Neural cell (in vitro differentiated cells): Measurements from ENCODE around the gene BTF3L4. TPM values are rescaled to one million over a fixed set of nuclear protein-coding genes. Genes with fewer than 3 reads are reported as not detected.

Experiments
- H2AFZ ChIP-seq: fragments of 200-600, 300-800 bp; sonication (generic), shearing (Covaris generic); 2 replicates; pipeline ENCODE4 v1.6.0; 2014; ENCODE audit warnings: low read depth, mild to moderate bottlenecking, antibody characterized with exemption, low read length, moderate library complexity
- H3F3A ChIP-seq: fragments of 200-600 bp; shearing (Covaris generic); 2 replicates; pipeline ENCODE4 v1.6.1; 2016; ENCODE audit warnings: mild to moderate bottlenecking, moderate library complexity, mixed read lengths, antibody characterized with exemption, low read length; ENCODE audit not compliant: insufficient read depth, poor library complexity, severe bottlenecking
- H3K27ac ChIP-seq: fragments of 200-600, 300-800 bp; sonication (generic), shearing (Covaris generic); 2 replicates; pipeline ENCODE4 v1.5.1; 2014; ENCODE audit warnings: mild to moderate bottlenecking, low read length, moderate library complexity
- H3K27me3 ChIP-seq: fragments of 300-800, 200-600 bp; sonication (generic), shearing (Covaris generic); 2 replicates; pipeline ENCODE4 v1.6.0; 2014; ENCODE audit warnings: mild to moderate bottlenecking, low read depth, low read length, moderate library complexity; ENCODE audit not compliant: insufficient read depth
- H3K36me3 ChIP-seq: fragments of 300-800, 200-600 bp; sonication (generic), shearing (Covaris generic); 2 replicates; pipeline ENCODE4 v1.5.1; 2014; ENCODE audit warnings: mild to moderate bottlenecking, antibody characterized with exemption, low read length, moderate library complexity; ENCODE audit not compliant: insufficient read depth
- H3K4me2 ChIP-seq: fragments of 300-800, 200-600 bp; sonication (generic), shearing (Covaris generic); 2 replicates; pipeline ENCODE4 v1.6.0; 2014; ENCODE audit warnings: mild to moderate bottlenecking, low read length
- H3K4me3 ChIP-seq: fragments of 300-800, 200-600 bp; sonication (generic), shearing (Covaris generic); 2 replicates; pipeline ENCODE4 v1.5.1; 2014; ENCODE audit warnings: mild to moderate bottlenecking, low read length, moderate library complexity
- H3K79me2 ChIP-seq: fragments of 200-600 bp; shearing (Covaris generic); replicated peaks from 2 replicates; pipeline ENCODE4 v1.6.0; 2014; ENCODE audit warnings: mild to moderate bottlenecking, low read length, moderate library complexity; ENCODE audit not compliant: insufficient read depth
- H3K9ac ChIP-seq: fragments of 300-800, 200-600 bp; sonication (generic), shearing (Covaris generic); 2 replicates; pipeline ENCODE4 v1.6.1; 2016; ENCODE audit warnings: mild to moderate bottlenecking, low read length, mixed read lengths
- H3K9me2 ChIP-seq: fragments of 200-600 bp; shearing (Covaris generic); 2 replicates; pipeline ENCODE4 v1.6.1; 2016; ENCODE audit warnings: mild to moderate bottlenecking, low read length, mixed read lengths; ENCODE audit not compliant: insufficient read depth
- H3K9me3 ChIP-seq: fragments of 200-600, 300-800 bp; sonication (generic), shearing (Covaris generic); 2 replicates; pipeline ENCODE4 v1.6.1; 2016; ENCODE audit warnings: mild to moderate bottlenecking, mixed run types, low read length, moderate library complexity, mixed read lengths
- H4K20me1 ChIP-seq: fragments of 200-600 bp; shearing (Covaris generic); 2 replicates; pipeline ENCODE4 v1.6.1; 2016; ENCODE audit warnings: mild to moderate bottlenecking, mixed run types; ENCODE audit not compliant: insufficient read depth
- EP300 ChIP-seq: fragments of 450-650 bp; conservative IDR thresholded peaks from 2 replicates; pipeline ENCODE4 v1.6.1; 2014; ENCODE audit warnings: antibody characterized with exemption, mild to moderate bottlenecking, moderate library complexity; ENCODE audit not compliant: poor library complexity, severe bottlenecking
- EZH2 ChIP-seq: fragments of 200-600, 300-800 bp; shearing (Covaris generic), sonication (generic); IDR thresholded peaks from 2 replicates; pipeline ENCODE4 v1.6.1; 2014; ENCODE audit warnings: antibody characterized with exemption, low read length, borderline replicate concordance, mild to moderate bottlenecking; ENCODE audit not compliant: insufficient read depth, poor library complexity, severe bottlenecking
- MXI1 ChIP-seq: fragments of 450-650 bp; conservative IDR thresholded peaks from 2 replicates; pipeline ENCODE4 v1.6.1; 2014; ENCODE audit warnings: antibody characterized with exemption, mild to moderate bottlenecking; ENCODE audit not compliant: poor library complexity, severe bottlenecking
- POLR2AphosphoS5 ChIP-seq: IDR thresholded peaks from 2 replicates; pipeline ENCODE4 v1.6.1; 2012
- RAD21 ChIP-seq: fragments of 450-650 bp; conservative IDR thresholded peaks from 2 replicates; pipeline ENCODE4 v1.6.1; 2014; ENCODE audit warnings: antibody characterized with exemption, mild to moderate bottlenecking, moderate library complexity
- SMC3 ChIP-seq: fragments of 450-650 bp; conservative IDR thresholded peaks from 2 replicates; pipeline ENCODE4 v1.6.1; 2014; ENCODE audit warnings: antibody characterized with exemption, mild to moderate bottlenecking, moderate library complexity; ENCODE audit not compliant: poor library complexity
- TAF1 ChIP-seq: IDR thresholded peaks from 2 replicates; pipeline ENCODE4 v1.6.1; 2012; ENCODE audit warnings: low read depth
- polyA plus RNA-seq: library from polyadenylated mRNA; depleted of rRNA; stranded (reverse); fragments of >200 nt; gene quantifications from 2 replicates; pipeline ENCODE4 v1.2.3, GENCODE V29; 2014
- TF ChIP-seq, protein P1 (sequence below): fragments of 450-650 bp; IDR thresholded peaks from 2 replicates; pipeline ENCODE4 v1.5.1; 2014; ENCODE audit warnings: antibody characterized with exemption, mild to moderate bottlenecking, moderate library complexity; ENCODE audit not compliant: poor library complexity, severe bottlenecking
- TF ChIP-seq, protein P2 (sequence below): IDR thresholded peaks from 2 replicates; pipeline ENCODE4 v1.6.1; 2012; ENCODE audit warnings: borderline replicate concordance

BTF3L4 gene
- polyA plus RNA-seq, 1 donor from 2014 or later: 355 TPM

DNA sequence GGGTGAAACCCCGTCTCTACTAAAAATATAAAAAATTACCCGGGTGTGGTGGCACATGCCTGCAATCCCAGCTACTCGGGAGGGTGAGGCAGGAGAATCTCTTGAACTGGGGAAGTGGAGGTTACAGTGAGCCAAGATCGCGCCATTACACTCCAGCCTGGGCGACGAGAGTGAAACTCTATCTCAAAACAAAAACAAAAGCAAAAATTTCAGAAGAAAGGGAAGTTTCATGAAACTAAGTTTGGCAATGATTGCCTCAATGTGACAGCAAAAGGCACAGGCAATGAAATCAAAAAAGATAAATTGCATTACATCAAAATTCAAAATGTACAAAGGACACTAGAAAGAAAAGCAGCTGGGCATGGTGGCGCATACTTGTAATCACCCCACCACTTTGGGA lies 40.1 kb downstream of the BTF3L4 start:
- Histone ChIP-seq H3K9me3 (no peaks in the 10 kb centered on the region), H3K27me3 (no peaks in the 10 kb centered on the region), H3K4me2 (no peak overlapping the region), H3K9ac (no peak overlapping the region), H2AFZ (no peak overlapping the region), H3F3A (no peaks in the 10 kb centered on the region), H3K27ac (no peak overlapping the region), H3K9me2 (no peaks in the 10 kb centered on the region), H3K79me2 (no peaks in the 10 kb centered on the region), H3K36me3 (peaks cover 4% of the 10 kb centered on the region), H3K4me3 (no peak overlapping the region), H4K20me1 (no peaks in the 10 kb centered on the region)
- TF ChIP-seq, protein P1, sequence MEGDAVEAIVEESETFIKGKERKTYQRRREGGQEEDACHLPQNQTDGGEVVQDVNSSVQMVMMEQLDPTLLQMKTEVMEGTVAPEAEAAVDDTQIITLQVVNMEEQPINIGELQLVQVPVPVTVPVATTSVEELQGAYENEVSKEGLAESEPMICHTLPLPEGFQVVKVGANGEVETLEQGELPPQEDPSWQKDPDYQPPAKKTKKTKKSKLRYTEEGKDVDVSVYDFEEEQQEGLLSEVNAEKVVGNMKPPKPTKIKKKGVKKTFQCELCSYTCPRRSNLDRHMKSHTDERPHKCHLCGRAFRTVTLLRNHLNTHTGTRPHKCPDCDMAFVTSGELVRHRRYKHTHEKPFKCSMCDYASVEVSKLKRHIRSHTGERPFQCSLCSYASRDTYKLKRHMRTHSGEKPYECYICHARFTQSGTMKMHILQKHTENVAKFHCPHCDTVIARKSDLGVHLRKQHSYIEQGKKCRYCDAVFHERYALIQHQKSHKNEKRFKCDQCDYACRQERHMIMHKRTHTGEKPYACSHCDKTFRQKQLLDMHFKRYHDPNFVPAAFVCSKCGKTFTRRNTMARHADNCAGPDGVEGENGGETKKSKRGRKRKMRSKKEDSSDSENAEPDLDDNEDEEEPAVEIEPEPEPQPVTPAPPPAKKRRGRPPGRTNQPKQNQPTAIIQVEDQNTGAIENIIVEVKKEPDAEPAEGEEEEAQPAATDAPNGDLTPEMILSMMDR: no peak
- TF ChIP-seq EP300: no peak
- no peak for TF ChIP-seq EZH2
- no peak for TF ChIP-seq RAD21
- TF ChIP-seq MXI1: no peak
- no peak for TF ChIP-seq POLR2AphosphoS5
- TF ChIP-seq, protein P2, sequence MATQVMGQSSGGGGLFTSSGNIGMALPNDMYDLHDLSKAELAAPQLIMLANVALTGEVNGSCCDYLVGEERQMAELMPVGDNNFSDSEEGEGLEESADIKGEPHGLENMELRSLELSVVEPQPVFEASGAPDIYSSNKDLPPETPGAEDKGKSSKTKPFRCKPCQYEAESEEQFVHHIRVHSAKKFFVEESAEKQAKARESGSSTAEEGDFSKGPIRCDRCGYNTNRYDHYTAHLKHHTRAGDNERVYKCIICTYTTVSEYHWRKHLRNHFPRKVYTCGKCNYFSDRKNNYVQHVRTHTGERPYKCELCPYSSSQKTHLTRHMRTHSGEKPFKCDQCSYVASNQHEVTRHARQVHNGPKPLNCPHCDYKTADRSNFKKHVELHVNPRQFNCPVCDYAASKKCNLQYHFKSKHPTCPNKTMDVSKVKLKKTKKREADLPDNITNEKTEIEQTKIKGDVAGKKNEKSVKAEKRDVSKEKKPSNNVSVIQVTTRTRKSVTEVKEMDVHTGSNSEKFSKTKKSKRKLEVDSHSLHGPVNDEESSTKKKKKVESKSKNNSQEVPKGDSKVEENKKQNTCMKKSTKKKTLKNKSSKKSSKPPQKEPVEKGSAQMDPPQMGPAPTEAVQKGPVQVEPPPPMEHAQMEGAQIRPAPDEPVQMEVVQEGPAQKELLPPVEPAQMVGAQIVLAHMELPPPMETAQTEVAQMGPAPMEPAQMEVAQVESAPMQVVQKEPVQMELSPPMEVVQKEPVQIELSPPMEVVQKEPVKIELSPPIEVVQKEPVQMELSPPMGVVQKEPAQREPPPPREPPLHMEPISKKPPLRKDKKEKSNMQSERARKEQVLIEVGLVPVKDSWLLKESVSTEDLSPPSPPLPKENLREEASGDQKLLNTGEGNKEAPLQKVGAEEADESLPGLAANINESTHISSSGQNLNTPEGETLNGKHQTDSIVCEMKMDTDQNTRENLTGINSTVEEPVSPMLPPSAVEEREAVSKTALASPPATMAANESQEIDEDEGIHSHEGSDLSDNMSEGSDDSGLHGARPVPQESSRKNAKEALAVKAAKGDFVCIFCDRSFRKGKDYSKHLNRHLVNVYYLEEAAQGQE: no peak
- no peak for TF ChIP-seq SMC3
- no peak for TF ChIP-seq TAF1

DNA sequence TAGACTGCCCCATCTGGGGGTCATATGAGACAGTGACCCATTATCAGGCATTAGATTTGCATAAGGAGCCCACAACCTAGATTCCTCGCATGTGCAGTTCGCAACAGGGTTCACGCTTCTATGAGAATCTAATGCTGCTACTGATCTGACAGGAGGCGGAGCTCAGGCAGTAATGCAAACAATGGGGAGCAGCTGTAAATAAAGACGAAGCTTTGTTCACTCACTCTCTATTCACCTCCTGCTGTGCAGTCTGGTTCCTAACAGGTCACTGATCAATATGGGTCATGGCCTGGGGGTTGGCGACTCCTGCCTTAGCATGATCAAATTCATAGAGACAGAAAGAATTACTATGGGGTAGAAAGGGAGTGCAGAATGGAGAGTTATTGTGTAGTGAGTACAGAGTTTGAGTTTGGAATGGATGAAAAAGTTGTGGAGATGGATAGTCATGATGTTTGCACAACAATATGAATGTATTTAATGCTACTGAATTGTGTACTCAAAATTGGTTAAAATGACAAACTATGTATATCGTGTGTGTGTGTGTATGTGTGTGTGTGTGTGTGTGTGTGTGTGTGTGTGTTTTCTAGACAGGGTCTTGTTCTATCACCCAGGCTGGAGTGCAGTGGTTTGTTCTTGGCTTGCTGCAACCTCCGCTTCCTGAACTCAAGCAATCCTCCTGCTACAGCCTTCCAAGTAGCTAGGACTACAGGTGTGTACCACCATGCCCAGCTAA lies 42.2 kb downstream of the BTF3L4 start:
- Histone ChIP-seq H3F3A (no peaks in the 10 kb centered on the region), H3K79me2 (no peaks in the 10 kb centered on the region), H3K9me3 (no peaks in the 10 kb centered on the region), H3K27me3 (no peaks in the 10 kb centered on the region), H4K20me1 (no peaks in the 10 kb centered on the region), H3K4me3 (no peak overlapping the region), H3K27ac (no peak overlapping the region), H3K9ac (peak overlapping the region; percentile 5), H2AFZ (no peak overlapping the region), H3K9me2 (no peaks in the 10 kb centered on the region), H3K36me3 (no peaks in the 10 kb centered on the region), H3K4me2 (no peak overlapping the region)
- TF ChIP-seq, protein P1: no peak
- TF ChIP-seq TAF1 (no peak), EZH2 (no peak), POLR2AphosphoS5 (peak; percentile 17)
